Stimulated activated CD4-positive, alpha-beta T cell treated with anti-CD3 and anti-CD28 coated beads, Interleukin-1b, Interleukin-23, amount 100 ng/mL, for 4 hours (primary cell): ENCODE measurements around the gene KEL.

ENCODE experiments used
- DNase-seq, 2 donors: peaks; one replicate each; pipeline ENCODE4 v3.0.0-alpha.2; 2020; ENCODE audit warnings: low read depth in 2 of 2

Gene KEL

GRCh38 chr7:142962991-142963390 lies 828 bp upstream of the KEL start:
- DNase-seq = no peak

- no peak for DNase-seq
Observed at GRCh38 chr7:142961595-142961972, 579 bp downstream of the KEL start.

DNA sequence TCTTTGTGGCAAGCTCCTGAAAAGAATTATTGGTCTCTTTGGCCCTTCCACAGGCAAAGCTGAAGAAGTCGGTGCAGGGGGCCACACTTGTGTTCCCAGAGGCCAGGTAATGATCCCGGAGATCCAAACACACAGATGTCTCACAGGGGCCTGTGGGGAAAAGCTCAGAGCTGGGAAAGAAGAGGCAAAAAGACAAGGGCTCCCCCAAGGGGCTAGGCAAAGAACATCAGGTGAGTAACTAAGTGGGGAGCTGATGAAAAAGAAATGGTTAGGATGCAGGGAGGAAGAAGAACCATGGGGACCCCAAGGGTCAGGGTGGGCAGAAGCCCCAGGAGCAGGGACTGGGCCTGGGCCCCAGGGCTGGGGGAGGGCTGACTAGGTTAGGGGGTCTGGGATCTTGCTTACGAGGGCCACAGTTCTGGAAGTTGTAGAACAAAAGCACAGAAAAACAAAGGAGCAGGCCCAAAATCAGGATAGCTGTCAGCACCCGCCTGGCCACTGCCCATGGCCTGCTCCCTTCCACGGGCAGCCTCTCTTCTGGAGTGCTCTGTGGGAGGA lies 1.1 kb downstream of the KEL start:
- no peak for DNase-seq

DNA sequence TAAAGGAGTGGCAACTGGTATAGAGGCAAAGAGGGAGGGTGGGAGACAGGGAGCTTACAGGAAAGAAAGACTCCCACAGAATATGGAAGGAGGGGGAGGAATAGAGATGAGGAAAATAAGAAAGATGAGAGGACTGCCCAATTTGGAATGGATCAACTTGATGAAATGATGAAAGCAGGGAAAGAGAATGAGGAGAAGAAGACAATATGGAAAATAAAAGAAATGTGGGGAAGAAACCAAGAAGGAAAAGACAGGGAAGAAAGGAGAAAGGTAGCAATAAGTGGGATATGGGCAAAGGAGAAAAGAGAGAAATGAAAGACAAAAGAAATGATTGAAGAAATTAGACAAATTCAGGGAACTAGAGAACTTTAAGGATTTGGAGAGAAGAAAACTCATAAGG lies 3.0 kb downstream of the KEL start:
- no peak for DNase-seq

DNA sequence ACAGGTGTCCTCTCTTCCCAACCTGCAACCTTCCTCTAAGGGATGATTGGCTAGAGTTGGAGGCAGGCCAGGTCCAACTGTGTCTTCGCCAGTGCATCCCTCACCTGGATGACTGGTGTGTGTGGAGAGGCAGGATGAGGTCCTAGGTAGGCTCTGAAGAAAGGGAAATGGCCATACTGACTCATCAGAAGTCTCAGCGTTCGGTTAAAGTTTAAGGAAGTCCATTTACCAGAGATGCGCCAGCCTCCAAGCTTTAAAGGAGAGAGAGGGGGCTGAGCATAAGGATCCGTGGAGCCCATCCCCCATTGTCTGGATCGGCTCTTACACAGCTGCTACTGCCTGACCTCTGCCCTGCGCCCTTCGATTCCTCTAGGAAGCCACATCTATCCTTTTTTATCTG lies 4.4 kb downstream of the KEL start:
- DNase-seq = no peak

DNA sequence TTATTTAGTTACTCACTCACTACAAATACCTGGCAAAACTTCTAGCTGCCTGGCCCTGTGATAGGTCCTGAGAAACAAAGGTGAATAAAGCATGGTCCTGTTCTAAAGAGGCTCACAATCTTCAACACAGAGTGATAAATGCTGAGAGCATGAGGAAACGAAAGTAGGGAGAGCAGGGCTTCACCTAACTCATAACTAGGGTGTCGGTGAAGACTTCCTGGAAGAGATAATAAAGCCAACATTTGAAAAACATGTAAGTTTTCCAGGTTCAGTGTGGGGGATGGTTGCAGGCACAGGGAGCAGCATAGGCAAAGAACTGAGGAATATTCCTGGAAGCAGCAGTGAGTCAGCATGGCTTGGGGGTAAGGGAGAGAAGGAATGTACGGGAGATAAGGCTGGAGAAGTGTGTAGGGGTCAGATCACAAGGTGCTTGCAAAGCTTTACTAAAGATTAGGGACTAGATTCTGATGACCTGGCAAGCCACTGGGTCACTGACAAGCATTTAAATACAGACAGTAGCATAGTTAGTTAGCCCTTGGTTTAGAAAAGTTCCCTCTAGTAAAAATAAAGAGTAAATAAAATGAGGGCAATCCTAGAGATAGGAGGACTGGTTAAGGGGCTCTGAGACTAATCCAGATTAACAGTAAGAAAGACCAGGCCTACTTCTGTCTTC lies 5.1 kb downstream of the KEL start:
- no peak for DNase-seq

GRCh38 chr7:142954680-142955268 lies 7.4 kb downstream of the KEL start:
- no peak for DNase-seq

DNA sequence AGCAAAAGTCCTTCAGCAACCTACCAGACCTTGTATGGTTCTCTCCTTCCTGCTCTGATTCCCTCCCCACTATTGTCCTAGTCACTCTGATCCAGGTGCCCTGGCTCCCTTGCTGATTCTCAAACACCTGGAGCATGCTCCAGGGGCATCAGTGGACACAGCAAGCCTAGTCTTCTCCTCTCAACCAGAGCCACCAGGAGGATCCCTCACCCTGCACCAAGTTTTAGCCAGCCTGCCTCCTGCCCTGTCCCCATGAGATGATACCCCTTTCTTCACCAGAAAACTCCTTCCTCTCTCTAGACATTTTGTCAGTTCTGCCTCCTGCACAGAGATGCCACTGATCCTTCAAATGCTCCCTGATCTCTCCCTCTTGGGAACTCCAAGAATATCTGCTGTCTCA lies 11.9 kb downstream of the KEL start:
- DNase-seq = no peak

DNA sequence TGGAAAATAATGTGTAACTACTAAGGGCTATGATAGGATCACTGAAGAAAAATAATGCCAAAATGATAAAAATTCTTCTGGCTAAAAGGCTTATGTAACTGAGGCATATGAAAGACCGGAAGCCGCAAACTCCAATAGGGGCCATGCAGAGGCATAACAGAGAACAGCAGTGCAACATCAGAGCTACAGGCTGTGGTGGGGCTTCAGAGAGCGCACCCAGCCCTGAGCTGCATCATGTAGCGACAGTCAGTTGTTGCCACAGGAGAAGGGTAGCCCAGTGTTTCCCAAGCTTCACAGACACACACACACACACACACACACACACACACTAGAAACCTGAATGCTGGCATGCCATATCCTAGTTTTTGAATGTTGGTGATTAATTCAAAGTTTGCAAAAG lies 13.6 kb downstream of the KEL start:
- DNase-seq = no peak

DNA sequence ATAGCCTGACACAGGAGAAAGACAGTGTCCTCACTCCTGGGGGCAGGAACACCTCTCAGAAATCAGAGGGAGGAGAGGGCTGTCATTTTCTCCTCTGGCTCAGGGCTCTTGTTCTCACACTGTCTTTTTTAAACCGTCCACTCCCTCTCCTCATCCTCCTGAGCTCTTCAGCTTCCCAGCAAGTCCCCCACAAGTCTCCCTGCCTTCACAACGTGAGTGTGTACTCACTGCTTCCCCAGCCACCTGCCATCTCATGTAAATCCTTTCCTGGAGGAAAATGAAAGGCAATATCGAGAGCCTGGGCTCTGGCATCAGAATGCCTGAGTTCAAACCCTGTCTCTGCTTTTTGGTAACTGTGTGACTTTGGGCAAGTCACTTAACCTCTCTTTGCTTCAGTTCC lies 17.2 kb downstream of the KEL start:
- no peak for DNase-seq

DNA sequence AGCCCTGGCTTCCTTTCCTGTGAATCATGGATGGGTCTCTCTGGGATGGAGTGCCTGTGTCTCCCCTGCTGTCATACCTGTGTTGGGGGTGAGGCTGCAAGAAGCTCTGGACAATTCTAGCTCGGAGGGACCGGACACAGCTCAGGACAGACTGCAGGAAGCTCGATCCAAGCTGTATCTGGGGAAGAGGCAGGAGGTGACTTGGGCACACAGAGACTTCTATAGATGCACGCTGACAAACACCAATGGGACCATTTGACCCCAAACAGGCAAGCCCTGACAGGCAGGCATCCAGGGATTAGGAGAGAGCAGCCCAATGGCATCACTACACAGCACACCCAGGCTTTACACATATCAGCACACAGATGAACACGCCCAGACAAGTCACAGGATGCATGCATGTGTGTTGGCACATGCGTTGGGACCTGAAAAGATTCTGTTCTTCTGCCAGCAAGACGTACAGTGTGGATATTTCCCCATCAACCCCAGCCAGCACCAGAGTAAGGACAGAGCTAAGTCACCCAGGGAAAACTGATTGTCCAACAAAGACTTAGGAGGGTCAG lies 18.4 kb downstream of the KEL start:
- no peak for DNase-seq

- no peak for DNase-seq
Observed at GRCh38 chr7:142942746-142943145, 19.4 kb downstream of the KEL start.

DNA sequence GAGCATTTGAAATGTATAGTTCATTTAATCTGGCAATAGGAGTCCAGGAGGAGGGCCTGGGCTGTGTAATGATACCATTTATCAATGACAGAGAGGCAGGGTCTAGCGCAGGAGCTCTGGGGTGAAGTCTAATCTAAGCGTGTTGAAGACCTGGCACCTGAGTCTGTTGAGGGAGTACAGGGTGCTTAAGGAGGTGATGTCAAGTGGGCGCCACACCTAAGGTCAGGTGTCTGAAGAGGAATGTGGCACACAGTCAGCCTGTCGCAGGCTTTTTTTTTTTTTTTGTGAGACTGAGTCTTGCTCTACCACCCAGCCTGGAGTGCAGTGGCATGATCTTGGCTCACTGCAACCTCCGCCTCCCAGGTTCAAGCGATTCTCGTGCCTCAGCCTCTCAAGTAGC lies 20.6 kb downstream of the KEL start:
- DNase-seq = no peak

DNA sequence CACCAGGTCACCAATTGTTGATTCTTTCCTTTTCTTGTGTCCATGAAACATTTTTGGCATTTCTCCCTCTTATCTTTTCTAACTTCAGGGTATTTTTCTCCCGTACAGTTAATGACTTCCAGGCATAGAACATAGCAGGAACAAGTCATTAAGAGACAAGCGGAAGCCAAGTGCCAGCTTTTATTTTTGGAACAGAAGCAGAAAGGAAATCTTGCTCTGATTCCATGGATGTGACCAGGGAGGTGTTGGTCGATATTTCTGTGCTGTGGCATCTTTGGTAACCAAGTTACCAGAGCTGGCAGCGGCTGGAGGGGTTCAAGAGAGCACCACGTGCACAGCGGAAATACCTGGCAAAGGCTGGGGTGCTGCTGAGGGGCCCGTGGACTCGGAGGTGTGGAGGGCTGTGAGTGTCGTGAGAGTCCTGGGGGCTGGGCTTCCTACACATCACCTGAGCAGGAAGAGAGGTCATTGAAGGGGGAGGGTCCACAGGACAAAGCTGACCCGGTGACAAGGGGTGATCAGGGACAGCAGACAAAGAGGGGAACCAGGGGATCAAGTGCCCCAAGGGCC lies 21.1 kb downstream of the KEL start:
- no peak for DNase-seq

GRCh38 chr7:142939226-142939910 lies 22.8 kb downstream of the KEL start, which contains the start of gene LLCFC1:
Gene LLCFC1, plus strand, starts transcription at chr7:142939484. Its CDS starts 138 bp downstream, at chr7:142939622.
- no peak for DNase-seq

- DNase-seq = no peak
Observed at GRCh38 chr7:142938611-142939010, 23.6 kb downstream of the KEL start.

GRCh38 chr7:142935941-142936565 lies 26.1 kb downstream of the KEL start:
- DNase-seq = no peak

- DNase-seq = no peak
Observed at GRCh38 chr7:142934056-142934455, 28.1 kb downstream of the KEL start.

DNA sequence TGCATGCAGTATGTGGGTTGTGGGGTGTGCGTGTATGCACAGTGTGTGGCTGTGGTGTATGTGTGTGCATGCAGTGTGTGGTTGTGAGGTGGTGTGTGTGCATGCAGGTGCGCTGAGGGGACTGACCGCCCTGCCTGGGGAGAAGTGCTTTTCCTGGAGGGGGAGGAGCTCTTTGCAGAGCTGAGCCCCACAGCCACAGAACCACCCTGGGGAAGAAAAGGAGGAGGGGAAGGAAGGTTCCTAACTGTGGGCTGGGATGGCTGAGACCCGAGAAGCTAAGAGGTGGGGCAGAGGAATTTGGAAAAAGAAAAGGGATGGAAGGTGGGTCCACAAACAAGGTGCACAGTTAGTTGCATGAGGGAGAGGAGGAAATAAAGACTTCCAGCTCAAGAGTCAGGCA lies 28.5 kb downstream of the KEL start, which contains the start of gene TRPV5:
TSS of gene TRPV5 (minus strand) at position 123 of the 400 bp plus-strand sequence. CDS start 287 bp downstream, outside the sequence.
- DNase-seq = no peak

DNA sequence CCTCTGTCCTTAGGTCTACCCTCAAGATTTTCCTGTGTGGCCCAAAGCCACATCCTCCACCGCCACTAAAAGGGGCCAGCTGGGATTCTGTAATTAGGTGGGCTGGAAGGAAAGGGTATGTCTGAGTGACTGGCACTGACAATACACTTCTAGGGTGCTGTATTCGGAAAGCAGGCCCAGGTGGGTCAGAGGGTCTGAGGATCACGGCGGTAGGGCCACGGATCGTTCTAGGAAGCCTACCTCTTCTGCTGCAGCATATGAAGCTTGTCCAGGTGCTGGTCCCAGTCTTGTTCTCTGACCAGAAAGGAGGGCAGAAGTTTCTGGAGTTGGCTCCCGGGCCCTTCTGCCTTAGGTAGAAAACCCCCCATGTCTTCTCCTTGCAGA lies 29.1 kb downstream of the KEL start:
- DNase-seq = no peak

GRCh38 chr7:142932386-142933091 lies 29.6 kb downstream of the KEL start:
- no peak for DNase-seq
